Kasumi-1 (cell line): ENCODE measurements around the gene ALDH4A1.

Source experiments
- DNase-seq, 2 experiments: peaks; one replicate each; lab custom pipeline; 2025; lab: John Stamatoyannopoulos, UW

ALDH4A1 gene

GRCh38 chr1:18939398-18940302 is 37.3 kb upstream of the ALDH4A1 start:
- no peak for DNase-seq

DNA sequence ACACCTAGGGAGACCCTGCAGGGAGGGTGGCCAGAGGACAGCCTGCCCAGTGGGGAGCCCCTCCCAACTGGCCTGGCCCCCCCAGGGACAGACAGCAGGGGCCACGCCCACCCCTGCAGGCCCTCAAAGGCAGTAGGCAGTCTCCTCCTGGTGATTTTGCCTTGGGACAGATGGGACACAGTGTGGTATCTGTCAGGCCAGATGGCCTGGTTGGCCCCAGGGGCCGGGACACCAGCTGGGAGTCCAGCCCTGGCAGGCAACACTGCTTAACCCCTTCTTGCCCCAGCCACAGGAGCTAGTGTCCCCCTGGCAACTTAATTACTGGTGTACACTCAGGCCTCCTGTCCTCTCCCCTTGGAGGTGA is 36.3 kb upstream of the ALDH4A1 start:
- no peak for DNase-seq

DNA sequence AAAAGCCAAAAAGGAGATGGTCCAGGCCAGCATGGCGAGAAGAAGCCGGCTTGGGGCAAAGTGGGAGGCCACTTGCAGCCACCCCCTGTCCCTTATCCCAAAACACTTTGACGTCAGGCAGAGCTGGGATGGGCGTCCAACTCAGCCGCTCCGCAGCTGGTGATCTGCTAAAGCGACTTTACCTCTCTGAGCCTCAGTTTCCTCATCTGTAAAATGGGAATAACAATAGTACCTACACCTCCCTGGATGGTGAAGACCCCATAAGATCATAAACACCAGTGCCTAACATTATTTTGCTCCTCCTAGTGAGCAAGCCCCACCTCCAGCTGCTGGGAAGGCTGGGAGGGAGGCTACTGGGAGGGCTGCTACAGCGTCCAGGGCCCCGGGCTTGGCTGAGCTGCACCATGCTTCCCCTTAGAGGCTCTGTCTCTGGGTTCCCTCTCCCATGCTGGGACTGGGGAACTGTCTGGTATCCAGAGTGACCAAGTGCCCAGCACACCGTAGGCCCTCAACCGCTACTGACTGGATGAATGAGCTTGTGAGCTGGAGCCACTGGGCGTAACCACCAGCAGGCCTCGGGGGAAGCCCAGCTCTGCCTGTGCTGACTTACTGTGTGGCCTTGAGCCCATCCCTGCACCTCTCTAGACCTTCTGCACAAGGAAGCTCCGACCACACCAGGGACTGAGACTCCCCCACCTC is 35.8 kb upstream of the ALDH4A1 start:
- no peak for DNase-seq

GRCh38 chr1:18937539-18937938 is 35.2 kb upstream of the ALDH4A1 start:
- no peak for DNase-seq

- no peak for DNase-seq
Observed at GRCh38 chr1:18936814-18937481, 34.6 kb upstream of the ALDH4A1 start.

- no peak for DNase-seq
Observed at GRCh38 chr1:18936471-18936813, 34.1 kb upstream of the ALDH4A1 start.

DNA sequence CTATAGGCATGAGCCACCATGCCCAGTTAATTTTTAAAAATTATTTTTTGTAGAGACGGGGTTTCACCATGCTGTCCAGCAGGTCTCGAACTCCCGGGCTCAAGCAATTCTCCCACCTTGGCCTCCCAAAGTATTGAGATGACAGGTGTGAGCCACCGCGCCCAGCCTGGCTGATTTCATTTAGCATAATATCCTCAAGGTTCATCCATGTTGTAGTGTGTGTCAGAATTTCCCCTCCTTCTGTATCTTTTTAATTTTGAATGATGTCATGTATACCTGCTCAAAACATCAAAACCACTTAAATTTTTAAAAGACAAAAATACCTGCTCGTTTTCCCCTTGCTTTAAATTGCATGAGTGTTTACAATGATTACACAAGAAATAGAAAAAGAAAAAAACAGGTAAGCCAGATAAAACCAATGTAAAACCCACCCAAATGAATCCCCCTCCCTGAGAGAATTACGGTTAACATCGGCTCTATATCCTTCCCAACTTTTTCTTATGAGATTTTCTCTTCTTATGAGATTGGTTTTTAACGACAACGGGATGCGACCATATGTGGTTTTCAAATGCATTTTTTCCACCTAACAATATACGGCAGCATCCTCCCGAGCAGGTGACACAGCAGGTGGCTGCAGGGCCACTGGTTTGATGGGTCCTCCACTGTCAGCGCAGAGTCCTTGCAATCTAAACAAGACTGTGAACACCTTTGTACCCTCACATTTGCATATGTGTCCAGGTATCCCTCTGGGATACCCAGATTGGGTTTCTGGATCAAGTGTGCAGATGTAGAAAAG is 32.0 kb upstream of the ALDH4A1 start:
- DNase-seq: no peak

GRCh38 chr1:18932879-18933278 is 30.5 kb upstream of the ALDH4A1 start:
- no peak for DNase-seq

DNA sequence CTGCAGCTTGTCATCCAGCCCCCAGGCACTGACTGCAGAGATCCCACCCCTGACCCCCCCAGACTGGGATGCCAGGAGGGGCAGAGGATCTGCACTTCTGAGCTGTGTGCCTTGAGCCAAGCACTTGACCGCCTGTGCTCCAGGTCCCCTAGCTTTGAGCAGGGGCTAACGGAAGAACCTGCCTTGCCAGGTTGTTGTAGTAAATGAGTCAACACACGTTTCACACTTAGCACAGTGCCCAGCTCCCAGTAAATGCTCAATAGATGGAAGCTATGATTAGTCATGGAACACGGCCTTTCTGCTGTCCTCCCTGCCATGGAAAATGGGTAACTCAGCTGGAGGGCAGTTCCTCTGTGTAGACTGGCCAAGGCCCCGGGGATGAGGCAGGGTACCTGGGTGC is 30.0 kb upstream of the ALDH4A1 start:
- no peak for DNase-seq

DNA sequence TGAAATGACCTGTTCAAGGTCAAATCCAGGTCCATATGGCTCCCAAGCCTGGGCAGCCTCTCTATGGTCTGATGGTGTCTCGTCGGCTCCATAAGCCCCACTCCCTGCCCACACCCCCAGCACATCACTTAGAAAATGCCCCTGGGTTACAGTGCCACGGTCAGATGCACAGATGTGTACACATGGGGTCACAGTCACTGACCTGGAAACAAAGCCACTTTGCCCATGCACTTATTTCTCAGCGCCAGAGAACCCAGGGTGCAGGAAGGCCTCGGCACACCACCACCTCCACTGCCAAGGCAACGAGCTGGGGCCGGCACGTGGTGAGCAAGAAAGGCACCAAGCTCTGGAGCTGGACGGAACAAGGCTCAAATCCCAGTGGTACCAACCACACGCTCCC is 29.4 kb upstream of the ALDH4A1 start:
- no peak for DNase-seq

- no peak for DNase-seq
Observed at GRCh38 chr1:18929686-18930085, 27.3 kb upstream of the ALDH4A1 start.

DNA sequence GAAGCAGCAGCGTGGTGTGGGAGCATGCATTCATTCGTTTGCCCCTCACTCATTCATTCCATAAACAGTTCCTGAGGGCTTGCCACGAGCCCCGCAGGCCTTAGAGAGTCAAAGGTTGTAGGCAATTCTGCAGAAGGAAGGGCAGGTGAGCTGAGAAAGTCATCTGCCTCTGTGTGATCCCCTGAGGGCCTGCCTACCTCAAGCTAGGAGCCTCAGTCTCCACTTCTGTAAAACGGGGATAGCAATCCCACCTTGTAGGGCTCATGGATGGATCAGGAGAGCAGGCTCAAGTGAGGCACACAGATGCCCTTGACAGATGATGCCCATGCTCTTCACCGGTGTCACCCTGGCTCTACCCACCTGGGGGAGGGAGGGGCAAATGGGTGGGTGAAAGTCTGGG is 26.6 kb upstream of the ALDH4A1 start:
- DNase-seq: no peak

- no peak for DNase-seq
Observed at GRCh38 chr1:18928406-18928805, 26.1 kb upstream of the ALDH4A1 start.

- DNase-seq: peak; percentile 66 to 77
Observed at GRCh38 chr1:18927654-18928272, 25.4 kb upstream of the ALDH4A1 start.

- DNase-seq: no peak
Observed at GRCh38 chr1:18927082-18927653, 24.8 kb upstream of the ALDH4A1 start.

DNA sequence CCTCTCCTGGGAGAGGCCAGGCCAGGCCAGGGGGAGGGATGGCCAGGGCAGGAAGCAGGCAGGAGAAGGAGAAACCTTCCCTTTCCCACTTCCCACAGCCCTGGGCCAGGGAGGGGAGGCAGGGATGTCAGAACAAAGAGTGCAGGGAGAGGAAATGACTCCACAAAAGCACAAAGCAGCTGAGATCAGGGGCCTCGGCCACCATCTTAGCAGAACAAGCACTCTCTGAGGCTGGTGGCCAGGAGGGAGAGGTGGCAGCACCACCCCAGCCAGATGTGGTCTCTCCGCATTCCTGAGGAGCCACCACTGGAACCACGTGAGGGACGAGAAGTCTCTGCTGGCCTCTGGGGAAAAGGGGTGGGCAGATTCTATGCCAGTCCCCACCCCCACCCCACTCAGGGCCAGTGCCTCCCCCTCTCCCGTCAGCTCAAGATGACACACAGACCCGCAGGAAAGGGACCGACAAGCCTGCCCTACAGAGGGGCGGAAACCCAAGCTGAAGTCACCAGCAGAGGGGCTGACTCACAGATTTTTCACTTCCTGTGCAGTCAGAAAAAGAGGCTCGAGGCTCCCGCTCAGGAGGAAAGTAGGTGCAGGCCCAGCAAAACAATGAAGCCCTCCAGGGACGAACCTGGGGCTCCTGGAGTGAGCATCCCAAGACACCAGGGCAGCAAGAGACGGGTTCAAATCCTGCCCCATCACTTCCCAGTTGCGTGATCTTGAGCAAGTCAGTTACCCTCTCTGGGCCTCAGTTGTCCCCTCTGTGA is 24.1 kb upstream of the ALDH4A1 start:
- peak; percentile 96 for DNase-seq

DNA sequence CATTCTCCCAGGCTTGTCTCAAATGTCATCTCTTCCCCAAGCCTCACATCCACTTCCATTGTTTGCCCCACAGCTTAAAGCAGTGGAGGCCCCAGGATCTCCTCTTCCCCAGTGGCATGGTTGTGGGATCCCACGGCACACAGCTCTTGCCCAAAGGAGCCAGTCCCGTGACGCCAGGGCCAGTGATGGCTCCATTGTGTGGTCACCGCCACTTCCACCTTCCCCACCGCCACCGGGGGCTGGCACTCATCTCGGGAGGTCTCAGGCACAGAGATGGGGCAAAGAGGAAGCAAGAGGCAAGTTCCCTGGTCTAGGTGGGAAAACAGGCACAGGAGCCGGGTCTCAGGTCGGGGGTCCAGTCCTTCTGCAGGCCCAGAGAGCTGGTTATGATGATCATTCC is 22.9 kb upstream of the ALDH4A1 start:
- DNase-seq: no peak

DNA sequence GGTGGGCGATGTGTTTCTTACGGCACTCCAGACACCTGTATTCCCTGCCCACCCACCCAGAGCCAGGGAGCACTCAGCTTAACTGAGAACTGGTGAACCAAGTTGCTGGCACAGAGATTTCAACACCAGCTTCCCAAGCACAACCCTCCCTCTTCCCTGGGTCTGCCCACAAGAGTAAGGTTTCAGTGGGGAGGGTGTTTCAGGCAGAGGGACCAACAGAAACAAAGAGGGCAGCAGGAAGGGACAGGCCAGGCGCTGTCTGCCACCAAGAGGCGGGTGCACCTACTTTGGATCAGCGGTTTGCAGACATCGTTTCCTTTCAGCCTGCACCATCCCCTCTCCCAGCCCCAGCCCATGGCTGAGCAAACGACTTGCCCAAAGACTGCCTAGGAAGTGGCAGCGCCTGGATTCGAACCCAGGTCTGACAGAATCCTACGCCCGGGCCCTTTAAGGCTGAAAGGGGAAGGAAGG is 21.9 kb upstream of the ALDH4A1 start:
- peak; percentile 28 to 43 for DNase-seq

DNA sequence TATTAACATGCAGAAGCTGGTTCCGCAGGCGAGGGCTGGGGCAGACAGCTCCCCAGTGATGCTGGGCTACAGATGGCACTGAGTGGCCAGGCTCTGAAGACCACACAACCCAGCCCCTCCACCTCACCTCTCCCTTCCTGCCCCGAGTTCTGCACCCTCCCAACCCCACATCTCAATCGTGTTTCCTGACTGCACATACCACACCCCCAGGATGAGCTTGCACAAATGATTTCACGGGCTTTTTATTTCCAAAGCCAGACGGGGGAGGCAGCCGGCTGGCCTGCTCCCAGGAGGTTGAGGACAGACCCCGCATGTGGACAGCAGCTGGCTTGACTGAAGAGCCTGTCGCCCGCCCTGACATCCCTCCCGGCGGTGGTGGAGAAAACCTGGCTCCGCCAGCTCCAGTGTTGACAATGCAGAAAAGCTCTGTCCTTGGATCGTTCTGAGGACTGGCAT is 21.4 kb upstream of the ALDH4A1 start:
- no peak for DNase-seq
